ENCODE data around the gene GJD3. TPM values are rescaled to one million over a fixed set of nuclear protein-coding genes. Genes with fewer than 3 reads are reported as not detected.
A peak's percentile ranks its signal among the peaks of the same experiment; 100 is the strongest.
"Not testable (repeated sequence)": the region's sequence is repeated elsewhere in the genome, so short reads cannot be mapped to it uniquely, and the experiment has no call there.

Gene GJD3
- total RNA-seq, 1 experiment from 2014 or later = not detected

DNA sequence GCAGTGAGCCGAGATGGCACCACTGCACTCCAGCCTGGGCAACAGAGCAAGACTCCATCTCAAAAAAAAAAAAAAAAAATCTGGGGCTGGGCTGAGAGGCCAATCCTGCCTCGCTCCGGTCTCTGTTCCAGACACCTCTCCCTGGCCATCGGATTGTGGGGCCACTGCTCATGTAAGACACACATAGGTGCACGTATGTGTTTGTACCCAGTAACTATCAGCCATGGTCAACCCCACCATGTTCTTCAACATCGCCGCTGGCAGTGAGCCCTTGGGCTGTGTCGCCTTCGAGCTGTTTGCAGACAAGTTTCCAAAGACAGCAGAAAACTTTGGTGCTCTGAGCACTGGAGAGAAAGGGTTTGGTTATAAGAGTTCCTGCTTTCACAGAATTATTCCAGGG lies 3.2 kb upstream of the GJD3 start:
- DNase-seq (ENCODE audit: low spot score) = not testable (repeated sequence)

DNA sequence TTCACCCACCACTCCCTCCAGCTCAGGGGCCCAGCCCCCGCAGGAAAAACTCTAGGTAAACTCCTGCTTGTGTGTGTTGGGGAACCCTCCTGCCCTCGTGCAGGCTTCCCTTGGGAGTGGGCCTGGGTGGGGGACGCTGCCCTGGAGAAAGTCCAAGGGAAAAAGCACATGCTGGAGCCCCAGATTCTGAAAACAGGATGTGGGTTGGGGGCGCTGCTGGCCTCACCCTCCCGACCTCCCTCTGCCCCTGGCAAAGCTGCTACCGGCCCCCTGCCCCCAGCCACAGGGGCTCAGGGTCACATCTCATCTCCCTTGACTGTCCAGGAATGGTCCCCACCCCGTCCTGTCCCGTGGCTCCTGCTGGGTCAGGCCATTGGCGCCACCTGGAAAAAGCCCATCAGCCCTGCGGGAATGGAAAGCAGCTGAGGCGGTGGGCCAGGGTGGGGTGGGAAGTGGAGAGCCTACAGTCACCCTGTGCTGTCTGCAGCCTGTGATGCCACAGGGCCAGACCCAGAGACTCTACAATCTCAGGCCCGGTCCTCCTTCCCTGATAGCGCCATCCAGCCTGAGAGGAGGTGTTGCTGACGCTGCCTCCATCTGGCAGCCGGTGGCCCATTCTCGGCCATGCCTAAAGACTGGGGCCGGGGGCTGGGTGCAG lies 2.5 kb upstream of the GJD3 start:
- DNase-seq (ENCODE audit: low spot score) = no peak

DNA sequence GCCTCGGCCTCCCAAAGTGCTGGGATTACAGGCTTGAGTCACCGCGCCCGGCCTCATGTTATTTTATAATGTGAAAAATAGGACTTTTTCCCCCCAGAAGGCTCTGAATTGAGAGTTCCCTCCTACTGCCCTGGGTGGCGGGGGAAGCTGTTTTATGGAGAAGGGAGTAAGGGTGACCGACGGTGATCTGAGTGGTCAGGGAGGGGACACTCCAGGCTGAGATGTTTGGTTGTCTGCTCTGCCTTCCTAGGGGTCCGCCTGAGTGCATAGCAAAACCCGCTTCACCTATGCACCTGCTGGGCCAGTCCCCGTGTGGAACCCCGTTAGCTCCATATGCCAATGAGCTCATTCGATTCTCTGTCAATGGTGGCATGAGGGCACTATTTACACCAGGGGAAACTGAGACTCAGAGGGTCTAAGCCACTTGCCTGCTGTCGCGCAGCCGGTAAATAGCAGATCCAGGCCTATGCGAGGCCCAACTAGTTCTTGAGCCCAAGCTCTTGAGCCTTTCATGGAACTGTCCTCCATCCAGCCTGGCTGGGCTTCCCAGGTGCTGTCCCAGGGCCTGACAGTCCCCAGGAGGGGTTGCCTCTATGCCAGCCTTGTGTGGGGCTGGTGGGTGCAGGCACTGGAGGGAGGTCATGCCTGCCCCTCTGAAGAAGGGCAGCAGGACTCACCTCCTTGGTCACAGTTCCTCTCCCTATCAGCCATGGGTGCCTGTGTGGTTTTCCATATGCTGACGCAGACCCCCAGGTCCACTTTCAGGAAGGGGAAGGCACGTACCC lies 1.7 kb upstream of the GJD3 start:
- DNase-seq (ENCODE audit: low spot score) = no peak

DNA sequence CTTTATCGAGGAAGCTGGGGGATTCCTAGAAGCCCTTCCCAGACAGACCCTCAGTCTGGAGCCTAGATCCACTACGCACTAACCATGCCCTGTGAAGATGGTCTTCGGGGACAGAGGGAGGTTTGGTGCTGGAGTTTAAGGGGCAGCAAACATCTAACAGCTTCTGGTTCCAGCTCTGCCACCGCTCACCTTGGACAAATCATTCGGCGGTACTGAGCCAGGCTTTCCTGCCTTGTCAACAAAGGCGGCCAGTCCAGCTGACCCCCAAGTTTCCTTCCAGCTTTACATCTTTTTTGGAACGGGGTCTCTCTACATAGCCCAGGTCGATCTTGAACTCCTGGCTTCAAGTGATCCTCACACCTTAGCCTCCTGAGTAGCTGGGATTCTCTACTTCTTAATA lies 369 bp upstream of the GJD3 start:
- no peak for DNase-seq (ENCODE audit: low spot score)

GRCh38 chr17:40363111-40363827 lies 1.3 kb downstream of the GJD3 start:
- DNase-seq (ENCODE audit: low spot score) = no peak

GRCh38 chr17:40362696-40363110 lies 1.8 kb downstream of the GJD3 start:
- peak; percentile 68 for DNase-seq (ENCODE audit: low spot score)

DNA sequence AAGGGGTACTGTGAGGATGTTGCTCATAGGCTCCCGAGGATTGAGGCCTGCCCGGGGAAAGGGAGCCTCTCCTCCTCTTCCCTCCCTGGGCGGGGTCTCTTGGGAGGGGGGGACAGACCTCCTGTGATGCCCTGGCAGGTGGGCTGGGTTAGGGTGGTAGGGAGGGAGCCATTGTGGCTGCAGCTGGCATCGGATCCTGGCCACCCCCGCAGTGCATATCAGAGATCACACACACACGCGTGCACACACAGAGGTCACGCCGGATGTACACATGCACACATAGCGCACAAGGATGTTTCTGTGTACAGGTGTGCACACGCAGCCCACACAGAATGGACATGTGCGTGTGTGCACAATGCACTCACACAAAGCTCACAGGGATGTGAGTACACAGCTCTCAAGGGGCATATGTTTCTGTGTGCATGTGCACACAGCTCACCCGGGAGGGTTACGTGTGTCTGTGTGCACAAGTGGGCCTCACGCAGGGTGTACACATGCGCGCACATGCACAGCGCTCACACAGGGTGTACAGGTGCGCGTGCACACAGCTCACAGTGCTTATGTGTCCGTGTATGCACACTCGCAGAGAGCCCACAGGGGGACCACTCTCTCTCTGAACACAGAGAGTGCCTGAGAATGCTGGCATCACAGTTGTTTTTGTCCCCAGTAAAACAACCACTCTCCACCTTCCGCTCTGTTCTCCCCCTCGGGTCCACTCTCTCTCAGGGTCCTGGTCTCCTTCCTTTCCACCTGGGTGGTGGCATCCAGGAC lies 2.4 kb downstream of the GJD3 start:
- no peak for DNase-seq (ENCODE audit: low spot score)

GRCh38 chr17:40361063-40361924 lies 3.2 kb downstream of the GJD3 start:
- no peak for DNase-seq (ENCODE audit: low spot score)

DNA sequence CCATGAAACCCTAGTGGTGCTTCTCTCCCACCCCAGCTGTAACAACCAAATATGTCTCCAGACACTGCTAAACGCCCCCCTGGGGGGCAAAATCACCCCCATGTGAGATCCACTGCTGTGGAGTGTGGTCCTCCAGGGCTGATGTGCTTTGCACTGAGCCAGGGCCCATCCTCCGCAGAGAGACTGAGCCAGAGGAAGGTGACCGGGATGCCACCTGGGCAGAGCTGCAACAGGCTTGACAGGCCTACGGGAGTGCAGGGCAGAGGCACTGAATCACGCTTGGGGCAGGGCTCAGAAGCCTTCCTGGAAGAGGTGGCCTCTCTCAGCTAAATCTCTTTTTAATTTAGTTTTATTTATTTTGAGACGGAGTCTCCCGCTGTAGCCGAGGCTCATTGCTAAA lies 4.4 kb downstream of the GJD3 start:
- DNase-seq (ENCODE audit: low spot score) = no peak

DNA sequence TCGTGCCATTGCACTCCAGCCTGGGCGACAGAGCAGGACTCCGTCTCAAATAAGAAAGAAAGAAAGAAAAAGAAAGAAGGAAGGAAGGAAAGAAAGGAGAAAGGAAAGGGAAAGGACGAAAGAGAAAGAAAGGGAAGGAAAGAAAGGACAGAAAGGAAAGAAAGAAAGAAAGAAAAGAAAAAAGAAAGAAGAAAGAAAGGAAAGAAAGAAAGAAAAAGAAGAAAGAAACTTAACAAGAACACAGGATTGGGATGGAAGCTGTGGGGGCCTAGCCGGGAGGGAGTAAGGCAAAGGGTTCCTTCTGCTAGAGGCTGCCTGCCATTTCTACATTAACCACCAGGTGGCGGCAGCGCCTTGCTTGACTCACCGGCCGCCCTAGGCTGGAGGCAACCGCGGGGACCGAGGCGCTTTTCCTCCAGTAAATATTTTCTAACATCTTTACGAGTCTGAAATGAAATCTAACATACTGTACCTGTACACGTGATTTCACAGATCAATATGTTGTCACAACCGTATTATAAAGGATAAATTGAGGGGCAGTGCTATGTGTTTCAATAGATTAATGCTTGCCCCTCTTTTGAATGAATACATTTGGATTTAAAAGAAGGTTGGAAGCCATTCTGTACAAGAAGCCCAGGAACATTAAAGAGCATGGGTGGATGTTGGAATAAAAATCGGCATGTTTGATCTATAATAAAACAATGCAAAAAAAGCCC lies 6.1 kb downstream of the GJD3 start:
- DNase-seq (ENCODE audit: low spot score) = peak; percentile 85

GRCh38 chr17:40356990-40357881 lies 7.3 kb downstream of the GJD3 start:
- DNase-seq (ENCODE audit: low spot score) = no peak

DNA sequence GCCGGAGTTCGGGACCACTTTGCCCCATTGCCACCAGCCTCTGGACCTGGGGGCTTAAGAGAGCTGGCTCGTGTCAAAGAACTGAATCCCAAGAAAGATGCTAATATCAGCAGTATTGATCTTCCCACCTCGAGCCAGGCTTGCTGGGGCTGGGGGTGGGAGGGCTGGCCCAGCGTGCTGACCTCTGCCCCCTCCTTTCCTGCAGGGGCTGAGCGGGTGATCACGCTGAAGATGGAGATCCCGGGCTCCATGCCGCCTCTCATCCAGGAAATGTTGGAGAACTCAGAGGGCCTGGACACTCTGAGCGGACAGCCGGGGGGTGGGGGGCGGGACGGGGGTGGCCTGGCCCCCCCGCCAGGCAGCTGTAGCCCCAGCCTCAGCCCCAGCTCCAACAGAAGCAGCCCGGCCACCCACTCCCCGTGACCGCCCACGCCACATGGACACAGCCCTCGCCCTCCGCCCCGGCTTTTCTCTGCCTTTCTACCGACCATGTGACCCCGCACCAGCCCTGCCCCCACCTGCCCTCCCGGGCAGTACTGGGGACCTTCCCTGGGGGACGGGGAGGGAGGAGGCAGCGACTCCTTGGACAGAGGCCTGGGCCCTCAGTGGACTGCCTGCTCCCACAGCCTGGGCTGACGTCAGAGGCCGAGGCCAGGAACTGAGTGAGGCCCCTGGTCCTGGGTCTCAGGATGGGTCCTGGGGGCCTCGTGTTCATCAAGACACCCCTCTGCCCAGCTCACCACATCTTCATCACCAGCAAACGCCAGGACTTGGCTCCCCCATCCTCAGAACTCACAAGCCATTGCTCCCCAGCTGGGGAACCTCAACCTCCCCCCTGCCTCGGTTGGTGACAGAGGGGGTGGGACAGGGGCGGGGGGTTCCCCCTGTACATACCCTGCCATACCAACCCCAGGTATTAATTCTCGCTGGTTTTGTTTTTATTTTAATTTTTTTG lies 8.5 kb downstream of the GJD3 start:
- DNase-seq (ENCODE audit: low spot score) = no peak

DNA sequence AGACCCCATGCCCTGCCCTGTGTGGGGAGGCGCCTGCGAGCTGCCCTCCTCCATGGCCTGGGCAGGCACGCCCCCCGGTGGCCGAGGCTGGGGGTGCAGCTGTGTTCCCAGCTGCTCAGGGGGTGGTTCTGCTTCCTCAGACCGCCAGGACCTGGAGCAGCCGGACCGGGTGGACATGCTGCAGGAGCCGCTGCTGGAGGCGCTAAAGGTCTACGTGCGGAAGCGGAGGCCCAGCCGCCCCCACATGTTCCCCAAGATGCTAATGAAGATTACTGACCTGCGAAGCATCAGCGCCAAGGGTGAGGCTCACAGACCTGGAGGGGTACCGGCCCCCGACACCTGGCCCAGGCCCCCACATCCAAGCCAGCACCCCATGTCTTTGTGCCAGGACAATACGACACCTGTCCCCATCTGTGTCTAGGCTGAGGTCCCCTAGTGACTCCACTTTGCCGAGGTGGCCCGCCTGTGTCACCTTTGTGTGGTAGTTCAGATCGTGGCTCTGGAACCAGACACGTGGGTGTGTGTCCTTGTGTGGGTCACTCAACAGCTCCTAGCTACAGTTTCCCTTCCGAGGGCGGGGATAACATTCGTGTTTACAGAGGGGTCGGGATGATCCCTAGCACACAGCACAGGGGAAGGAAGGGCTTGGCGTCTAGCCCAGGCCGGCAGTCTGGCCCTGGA lies 9.3 kb downstream of the GJD3 start:
- DNase-seq (ENCODE audit: low spot score) = peak; percentile 44

- DNase-seq (ENCODE audit: low spot score) = no peak
Measured at GRCh38 chr17:40354221-40355122, 10.1 kb downstream of the GJD3 start.

DNA sequence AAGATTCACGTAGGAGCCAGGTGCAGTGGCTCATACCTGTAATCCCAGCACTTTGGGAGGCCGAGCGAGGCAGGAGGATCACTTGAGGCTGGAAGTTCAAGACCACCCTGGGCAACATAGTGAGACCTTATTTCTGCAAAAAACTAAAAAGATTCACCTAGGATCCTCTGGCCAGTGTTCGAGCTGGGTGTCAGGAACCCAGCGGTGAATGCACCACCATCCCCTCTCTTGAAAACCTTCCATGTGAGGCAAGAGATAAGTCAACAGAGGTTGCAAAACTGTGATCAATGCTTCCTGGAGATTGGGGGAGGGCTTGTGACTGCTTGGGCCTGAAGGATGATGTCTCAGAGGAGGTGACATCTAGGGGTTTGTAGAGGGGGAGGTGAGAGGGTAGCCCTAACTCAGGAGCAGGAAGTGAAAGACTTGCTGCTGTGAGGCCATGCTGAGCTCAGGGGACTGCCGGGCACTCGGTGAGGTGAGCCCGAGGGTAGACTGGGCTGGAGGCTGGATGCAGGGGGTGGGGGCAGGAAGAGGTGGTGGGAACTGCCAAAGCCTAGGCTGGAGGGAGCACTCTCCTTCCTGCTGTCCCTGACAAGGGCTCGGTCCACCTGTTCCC lies 11.7 kb downstream of the GJD3 start:
- no peak for DNase-seq (ENCODE audit: low spot score)

GRCh38 chr17:40352237-40352778 lies 12.2 kb downstream of the GJD3 start:
- DNase-seq (ENCODE audit: low spot score) = no peak

All from A172 (cell line).